AG04449 (cell line): Measurements from ENCODE around the gene KLHL29.

ENCODE experiments used
- CTCF ChIA-PET: fragments of 350-600 bp; formaldehyde crosslinking; extraction: SDS; loops from one replicate; lab custom pipeline; 2021; ENCODE audit warnings: antibody characterized with exemption; lab: Yijun Ruan, JAX
- POLR2A ChIA-PET: fragments of 400-600, 350-600 bp; formaldehyde crosslinking; extraction: SDS; loops from one replicate; lab custom pipeline; 2020; ENCODE audit warnings: antibody characterized with exemption, inconsistent platforms; lab: Yijun Ruan, JAX
- DNase-seq: peaks from one replicate; pipeline ENCODE4 v3.0.0-alpha.2; 2010; ENCODE audit warnings: low read depth, low spot score
- H3K4me3 ChIP-seq: 2 replicates; pipeline ENCODE4 v1.5.1; 2011; ENCODE audit warnings: low read depth, mild to moderate bottlenecking, control low read depth, low read length
- TF ChIP-seq, protein P1 (sequence below): IDR thresholded peaks from one replicate; pipeline ENCODE4 v1.5.1; 2011; ENCODE audit warnings: mild to moderate bottlenecking, moderate library complexity, low read length, control low read depth, inconsistent platforms; ENCODE audit not compliant: insufficient read depth; ENCODE audit errors: missing control alignments

The KLHL29 gene

DNA sequence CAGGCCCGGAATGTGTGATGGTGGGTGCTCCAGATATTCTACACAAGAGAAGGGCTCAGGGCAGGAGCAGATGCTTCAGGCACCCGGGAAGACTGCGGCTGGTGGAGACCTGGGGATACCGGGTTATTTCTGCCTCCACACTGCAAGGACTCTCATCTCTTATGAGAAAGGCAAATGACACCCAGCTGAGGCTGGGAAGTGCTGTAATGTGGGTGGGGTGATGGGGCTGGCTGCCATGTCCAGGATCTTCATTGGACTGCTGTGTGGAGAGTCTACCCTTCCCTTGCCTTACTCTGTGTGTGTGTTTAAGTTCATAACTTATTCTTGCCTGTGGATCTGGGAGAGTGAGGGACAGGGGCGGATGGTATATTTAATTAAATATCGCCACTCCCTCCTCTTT, 124.1 kb downstream of the KLHL29 start:
- TF ChIP-seq, protein P1, sequence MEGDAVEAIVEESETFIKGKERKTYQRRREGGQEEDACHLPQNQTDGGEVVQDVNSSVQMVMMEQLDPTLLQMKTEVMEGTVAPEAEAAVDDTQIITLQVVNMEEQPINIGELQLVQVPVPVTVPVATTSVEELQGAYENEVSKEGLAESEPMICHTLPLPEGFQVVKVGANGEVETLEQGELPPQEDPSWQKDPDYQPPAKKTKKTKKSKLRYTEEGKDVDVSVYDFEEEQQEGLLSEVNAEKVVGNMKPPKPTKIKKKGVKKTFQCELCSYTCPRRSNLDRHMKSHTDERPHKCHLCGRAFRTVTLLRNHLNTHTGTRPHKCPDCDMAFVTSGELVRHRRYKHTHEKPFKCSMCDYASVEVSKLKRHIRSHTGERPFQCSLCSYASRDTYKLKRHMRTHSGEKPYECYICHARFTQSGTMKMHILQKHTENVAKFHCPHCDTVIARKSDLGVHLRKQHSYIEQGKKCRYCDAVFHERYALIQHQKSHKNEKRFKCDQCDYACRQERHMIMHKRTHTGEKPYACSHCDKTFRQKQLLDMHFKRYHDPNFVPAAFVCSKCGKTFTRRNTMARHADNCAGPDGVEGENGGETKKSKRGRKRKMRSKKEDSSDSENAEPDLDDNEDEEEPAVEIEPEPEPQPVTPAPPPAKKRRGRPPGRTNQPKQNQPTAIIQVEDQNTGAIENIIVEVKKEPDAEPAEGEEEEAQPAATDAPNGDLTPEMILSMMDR, result no peak
- CTCF ChIA-PET, result no interaction called here
- no peak for DNase-seq
- POLR2A ChIA-PET, result no interaction called here
- H3K4me3 ChIP-seq, result no peak overlapping the region

DNA sequence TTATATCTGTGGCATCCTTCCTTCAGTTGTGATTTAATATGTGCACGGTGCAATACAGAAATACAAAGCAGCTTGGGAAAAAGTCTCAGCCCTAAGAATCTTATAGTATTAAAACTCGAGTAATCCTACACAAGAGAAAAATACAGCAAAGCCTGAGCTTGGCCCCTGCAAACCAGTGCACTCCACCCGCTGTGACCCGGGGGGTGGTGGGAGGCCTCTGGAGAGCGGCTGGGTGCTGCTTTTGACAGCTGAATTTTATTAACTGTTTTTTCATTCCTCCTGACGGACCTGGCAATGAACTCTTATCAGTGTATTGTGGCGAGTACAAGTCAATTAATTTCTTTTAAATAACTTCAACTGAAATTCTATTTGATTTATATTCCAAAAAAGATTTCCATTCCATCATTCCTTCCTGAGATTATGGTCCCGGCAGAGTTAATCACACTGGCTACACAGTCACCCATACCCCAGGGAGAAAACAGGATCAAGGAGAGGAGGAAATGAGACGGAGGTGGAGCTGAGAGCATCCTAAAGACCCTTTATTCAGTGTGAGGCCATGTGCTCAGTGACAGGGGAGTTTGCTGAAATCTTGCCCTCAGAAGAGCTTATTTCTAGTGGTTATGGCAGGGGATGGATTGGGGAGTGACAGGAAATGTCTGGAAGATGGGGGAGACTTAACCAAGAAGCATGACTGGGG, 124.8 kb downstream of the KLHL29 start:
- POLR2A ChIA-PET, result no interaction called here
- no peak for DNase-seq
- TF ChIP-seq, protein P1, result no peak
- CTCF ChIA-PET, result interaction anchor here (1.0 to 1.7 kb wide), 2 partner anchors 10 to 16 kb away, joined by 3 to 6 read pairs; no protein-coding TSS in a partner anchor
- no peak overlapping the region for H3K4me3 ChIP-seq

DNA sequence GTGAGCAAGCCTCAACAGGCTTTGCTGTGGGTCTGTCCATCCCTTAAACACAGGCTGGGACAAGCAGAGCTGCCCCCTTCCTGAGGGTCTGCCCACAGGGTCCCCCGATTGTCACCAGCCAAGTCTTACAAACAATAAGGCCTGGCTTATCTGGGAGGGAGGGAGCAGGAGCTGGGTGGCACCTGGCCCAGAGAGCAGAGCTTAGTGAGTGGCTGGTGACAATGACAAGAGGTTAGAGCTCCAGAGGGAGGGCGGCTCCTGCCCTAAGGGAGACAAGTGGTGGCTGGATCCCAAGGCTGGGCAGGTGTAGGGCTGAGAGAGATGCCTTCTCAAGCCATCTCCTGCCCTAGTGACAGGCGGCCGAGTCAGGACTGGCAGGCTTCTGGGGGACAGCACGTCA, 125.5 kb downstream of the KLHL29 start:
- TF ChIP-seq, protein P1, result no peak
- DNase-seq, result no peak
- no peak overlapping the region for H3K4me3 ChIP-seq
- POLR2A ChIA-PET, result no interaction called here
- CTCF ChIA-PET, result interaction anchor here (1.0 to 1.7 kb wide), 2 partner anchors 9 to 15 kb away, joined by 3 to 6 read pairs; no protein-coding TSS in a partner anchor

DNA sequence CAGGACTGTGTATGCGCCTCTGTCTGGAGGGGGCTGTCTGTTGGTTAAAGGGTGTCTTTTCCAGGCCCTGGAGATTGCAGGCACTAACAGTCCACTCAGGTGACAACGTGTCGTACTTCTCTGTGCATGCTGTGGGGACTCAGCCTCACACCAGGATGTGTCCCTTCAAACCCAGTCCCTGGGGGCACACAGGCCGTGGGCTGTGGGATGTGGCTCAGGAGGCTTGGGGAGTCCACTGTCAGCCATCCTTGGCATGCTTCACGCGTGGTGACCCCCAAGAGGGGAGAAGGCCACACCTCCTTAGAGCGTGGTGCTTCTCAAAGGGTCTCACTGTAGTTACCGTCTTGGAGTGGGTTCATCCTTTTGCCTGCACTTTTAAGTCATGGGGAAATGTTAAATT, 127.8 kb downstream of the KLHL29 start:
- TF ChIP-seq, protein P1, result no peak
- H3K4me3 ChIP-seq, result no peak overlapping the region
- ChIA-PET CTCF (interaction anchor here (0.7 kb wide), 1 partner anchor 274 kb away, joined by 3 read pairs; no protein-coding TSS in a partner anchor), POLR2A (no interaction called here)
- no peak for DNase-seq

DNA sequence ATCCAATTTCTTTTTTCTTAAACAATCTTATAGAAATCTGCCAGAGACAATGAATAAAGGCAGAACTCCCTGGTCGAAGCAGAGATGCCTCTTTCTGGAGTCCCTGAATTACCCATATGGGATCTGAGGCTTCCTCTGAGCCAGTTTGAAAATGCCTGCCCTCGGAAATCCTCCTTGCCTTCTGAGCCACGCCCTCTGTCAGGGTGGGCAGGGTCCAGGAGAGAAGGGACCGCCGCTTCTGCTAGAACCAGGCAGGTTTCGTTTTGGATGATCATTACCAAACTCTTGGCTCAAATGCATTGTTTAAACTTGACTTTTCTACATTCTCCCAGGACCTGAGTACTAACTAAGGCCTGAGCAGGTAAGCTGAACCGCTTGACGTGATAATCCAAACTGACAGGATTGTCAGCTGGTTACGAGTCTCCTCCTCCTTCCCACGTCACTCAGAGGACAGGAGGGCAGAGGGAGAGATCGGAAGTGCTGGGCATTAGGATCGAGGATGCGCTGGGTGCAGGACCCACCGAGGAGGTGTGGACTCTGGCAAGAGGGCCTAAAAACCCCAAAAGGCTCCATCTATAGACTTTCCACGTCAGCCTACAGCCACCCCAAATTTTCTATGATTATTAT, 128.4 kb downstream of the KLHL29 start:
- no peak overlapping the region for H3K4me3 ChIP-seq
- POLR2A ChIA-PET, result no interaction called here
- TF ChIP-seq, protein P1, result no peak
- CTCF ChIA-PET, result no interaction called here
- DNase-seq, result no peak
